Measurements from ENCODE around the gene PLCH1. TPM values are rescaled to one million over a fixed set of nuclear protein-coding genes. Genes with fewer than 3 reads are reported as not detected.

The PLCH1 gene
- total and polyA plus RNA-seq, 9 of the 15 experiments (the other 6 are each of a cell fraction or from before 2014, with no cell fraction given) = 0.17 to 0.62 (median 0.40) TPM

DNA sequence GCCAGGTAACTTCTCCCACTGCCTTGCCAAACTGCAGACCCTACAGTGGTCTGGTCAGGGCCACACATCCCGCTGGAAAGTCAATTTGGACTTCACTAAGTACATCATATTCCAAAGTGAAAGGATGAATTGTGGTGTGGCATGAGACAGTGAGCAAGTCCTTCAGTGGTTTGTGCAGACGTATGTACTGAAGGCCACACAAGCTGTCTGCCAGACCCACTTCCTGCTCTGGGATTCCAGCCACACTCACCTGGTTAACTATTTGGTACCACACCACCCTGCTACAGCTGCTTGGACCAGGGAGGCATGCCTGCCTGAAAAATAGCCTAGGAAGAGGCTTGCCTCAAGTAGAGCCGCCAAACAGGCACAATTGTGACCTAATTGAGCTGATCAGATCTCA, 357.3 kb downstream of the PLCH1 start:
- no peak for FAIRE-seq
- no peaks in the 10 kb centered on the region for H4K20me1 ChIP-seq (replicated peaks; ENCODE audit: control insufficient read depth, insufficient read depth, low read length)
- POLR2A ChIA-PET = interaction anchor here (1.0 kb wide), 1 partner anchor 8 kb away, joined by 5 read pairs; no protein-coding TSS in a partner anchor
- no peak overlapping the region for H2AFZ ChIP-seq (ENCODE audit: low read depth, low read length)
- in situ Hi-C loops (cut with MboI) (no loop called here), intact Hi-C loops (cut with micrococcal nuclease) (loop anchor here (10.0 kb wide), 1 partner anchor 467 kb away; the partner anchor contains the start of gene SLC33A1)
- H3K4me2 ChIP-seq (ENCODE audit: insufficient read depth, low read length) = no peak overlapping the region
- H3K4me3 ChIP-seq = no peak overlapping the region
- H3K36me3 ChIP-seq (ENCODE audit: control insufficient read depth, insufficient read depth, low read length) = no peaks in the 10 kb centered on the region
- H3K27me3 ChIP-seq (ENCODE audit: control insufficient read depth in 2 of 2, insufficient read depth in 2 of 2, low read length in 2 of 2) = peaks cover 6 to 15% of the 10 kb centered on the region in 2 experiments
- H3K9me1 ChIP-seq (ENCODE audit: control insufficient read depth, insufficient read depth, low read length) = no peaks in the 10 kb centered on the region
- no peak for DNase-seq (ENCODE audit: extremely low read depth in 1 of 4, low spot score in 3 of 4)
- CTCF ChIA-PET (ENCODE audit: low intra/inter-chr PET ratio) = no interaction called here
- 0% methylated on average over 3 of the region's 3 CpGs for WGBS (ENCODE audit: insufficient coverage, low coverage, missing lambda C conversion rate)
- BruUV-seq (replicated peaks) = no TSS peak
- H3K4me1 ChIP-seq (replicated peaks in 1 of 2; ENCODE audit: control insufficient read depth in 2 of 2, insufficient read depth in 2 of 2, low read length in 2 of 2) = no peaks in the 10 kb centered on the region
- no peak overlapping the region for H3K9ac ChIP-seq (ENCODE audit: insufficient read depth in 1 of 2, low read depth in 2 of 2, low read length in 2 of 2)
- no peak for ATAC-seq
- H3K79me2 ChIP-seq (ENCODE audit: control insufficient read depth, insufficient read depth, low read length) = no peaks in the 10 kb centered on the region
- TF ChIP-seq CTBP1 (IDR thresholded peaks at IDR 0.05; ENCODE audit: borderline replicate concordance) (no peak), KDM1A (IDR thresholded peaks at IDR 0.05) (no peak), L3MBTL2 (IDR thresholded peaks at IDR 0.05) (no peak), SOX6 (IDR thresholded peaks at IDR 0.05) (no peak), DPF2 (IDR thresholded peaks at IDR 0.05) (no peak), ZNF324 (CRISPR knock-in tag; IDR thresholded peaks at IDR 0.05) (no peak), EHMT2 (IDR thresholded peaks at IDR 0.05) (no peak), DIDO1 (tag; IDR thresholded peaks at IDR 0.05; ENCODE audit: low read depth) (no peak), MXI1 (IDR thresholded peaks at IDR 0.05; ENCODE audit: low read depth, low read length) (no peak)
- TF ChIP-seq, protein P1, sequence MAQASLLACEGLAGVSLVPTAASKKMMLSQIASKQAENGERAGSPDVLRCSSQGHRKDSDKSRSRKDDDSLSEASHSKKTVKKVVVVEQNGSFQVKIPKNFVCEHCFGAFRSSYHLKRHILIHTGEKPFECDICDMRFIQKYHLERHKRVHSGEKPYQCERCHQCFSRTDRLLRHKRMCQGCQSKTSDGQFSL (CRISPR knock-in tag; IDR thresholded peaks at IDR 0.05) = no peak
- TF ChIP-seq, protein P1 (tag; IDR thresholded peaks at IDR 0.05) = no peak
- H3K9me3 ChIP-seq (replicated peaks; ENCODE audit: control insufficient read depth, insufficient read depth, low read depth, low read length) = no peaks in the 10 kb centered on the region
- no peak overlapping the region for H3K27ac ChIP-seq (ENCODE audit: extremely low read depth, low read depth, low read length)

Measured in K562 (cell line).